ENCODE data around the gene MCF2L.

Gene MCF2L

GRCh38 chr13:112953591-112954487 lies 15.2 kb upstream of the MCF2L start:
- POLR2A ChIA-PET: no interaction called here
- CTCF ChIA-PET: interaction anchor here (2.7 kb wide), 1 partner anchor 11 kb away, joined by 12 read pairs; no protein-coding TSS in a partner anchor
- no peak for DNase-seq (ENCODE audit: low read depth, low spot score)
- H3K4me3 ChIP-seq (ENCODE audit: low read depth, low read length): no peak overlapping the region
- no peak for TF ChIP-seq CTCF (IDR thresholded peaks at IDR 0.05; ENCODE audit: insufficient read depth, low read length, missing control alignments)

GRCh38 chr13:112954488-112955270 lies 14.3 kb upstream of the MCF2L start:
- H3K4me3 ChIP-seq (ENCODE audit: low read depth, low read length): no peak overlapping the region
- ChIA-PET CTCF (interaction anchor here (2.7 kb wide), 1 partner anchor 12 kb away, joined by 12 read pairs; no protein-coding TSS in a partner anchor), POLR2A (no interaction called here)
- TF ChIP-seq CTCF (IDR thresholded peaks at IDR 0.05; ENCODE audit: insufficient read depth, low read length, missing control alignments): no peak
- no peak for DNase-seq (ENCODE audit: low read depth, low spot score)

GRCh38 chr13:112955271-112955937 lies 13.6 kb upstream of the MCF2L start:
- CTCF ChIA-PET: interaction anchor here (1.1 kb wide), 1 partner anchor 12 kb away, joined by 3 read pairs; no protein-coding TSS in a partner anchor
- no peak overlapping the region for H3K4me3 ChIP-seq (ENCODE audit: low read depth, low read length)
- no peak for TF ChIP-seq CTCF (IDR thresholded peaks at IDR 0.05; ENCODE audit: insufficient read depth, low read length, missing control alignments)
- DNase-seq (ENCODE audit: low read depth, low spot score): no peak
- POLR2A ChIA-PET: no interaction called here

GRCh38 chr13:112955956-112956355 lies 13.1 kb upstream of the MCF2L start:
- H3K4me3 ChIP-seq (ENCODE audit: low read depth, low read length): no peak overlapping the region
- ChIA-PET CTCF (interaction anchor here (1.1 kb wide), 1 partner anchor 13 kb away, joined by 3 read pairs; no protein-coding TSS in a partner anchor), POLR2A (no interaction called here)
- no peak for DNase-seq (ENCODE audit: low read depth, low spot score)
- no peak for TF ChIP-seq CTCF (IDR thresholded peaks at IDR 0.05; ENCODE audit: insufficient read depth, low read length, missing control alignments)

GRCh38 chr13:112956571-112957294 lies 12.3 kb upstream of the MCF2L start:
- H3K4me3 ChIP-seq (ENCODE audit: low read depth, low read length): no peak overlapping the region
- no peak for TF ChIP-seq CTCF (IDR thresholded peaks at IDR 0.05; ENCODE audit: insufficient read depth, low read length, missing control alignments)
- CTCF ChIA-PET: interaction anchor here (1.1 to 1.5 kb wide), 2 partner anchors 14 kb away, joined by 3 to 9 read pairs; no protein-coding TSS in a partner anchor
- DNase-seq (ENCODE audit: low read depth, low spot score): no peak
- POLR2A ChIA-PET: no interaction called here
